ENCODE measurements around the gene PRKN.
"Not testable (repeated sequence)": the region's sequence is repeated elsewhere in the genome, so short reads cannot be mapped to it uniquely, and the experiment has no call there.

The PRKN gene

DNA sequence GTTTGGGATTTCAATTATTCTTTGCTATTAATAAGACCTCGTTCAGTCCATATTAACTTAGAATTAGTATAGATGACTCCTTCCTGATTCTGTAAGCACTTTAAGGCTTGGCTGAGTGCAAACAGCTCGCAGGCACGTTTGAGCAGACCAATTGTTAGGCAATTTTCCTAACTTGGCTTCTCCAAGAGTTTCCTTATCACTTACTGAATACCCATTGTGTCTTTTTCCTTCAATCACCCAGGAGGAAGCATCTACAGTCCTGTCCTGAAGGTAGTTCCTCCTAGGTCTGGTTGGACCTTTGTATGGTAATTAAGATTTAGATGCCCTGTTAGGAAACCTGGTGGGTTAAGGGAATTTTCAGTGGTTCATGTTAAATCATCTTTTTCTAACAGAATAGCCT is 1414.1 kb downstream of the PRKN start:
- DNase-seq = not testable (repeated sequence)

DNA sequence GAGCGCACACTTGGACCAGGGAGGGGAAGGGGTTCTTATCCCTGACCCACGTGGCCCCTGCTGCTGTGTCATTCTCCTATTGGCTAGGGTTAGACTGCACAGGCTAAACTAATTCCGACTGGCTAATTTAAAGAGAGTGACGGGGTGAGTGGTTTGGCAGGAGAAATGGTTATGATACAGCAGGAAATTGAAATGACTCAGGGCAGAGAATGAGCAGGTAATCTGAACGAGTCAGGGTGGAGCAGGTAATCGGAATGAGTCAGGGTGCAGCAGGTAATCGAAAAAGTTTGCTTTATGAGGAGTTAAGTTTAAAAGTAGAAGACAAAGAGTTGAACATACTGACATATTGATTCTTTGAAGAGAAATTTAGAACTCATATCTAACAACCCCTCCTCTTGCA is 1417.8 kb downstream of the PRKN start:
- not testable (repeated sequence) for DNase-seq

- no peak for DNase-seq
These were observed 1419.4 kb downstream of the PRKN start for GRCh38 chr6:161308075-161308655.

DNA sequence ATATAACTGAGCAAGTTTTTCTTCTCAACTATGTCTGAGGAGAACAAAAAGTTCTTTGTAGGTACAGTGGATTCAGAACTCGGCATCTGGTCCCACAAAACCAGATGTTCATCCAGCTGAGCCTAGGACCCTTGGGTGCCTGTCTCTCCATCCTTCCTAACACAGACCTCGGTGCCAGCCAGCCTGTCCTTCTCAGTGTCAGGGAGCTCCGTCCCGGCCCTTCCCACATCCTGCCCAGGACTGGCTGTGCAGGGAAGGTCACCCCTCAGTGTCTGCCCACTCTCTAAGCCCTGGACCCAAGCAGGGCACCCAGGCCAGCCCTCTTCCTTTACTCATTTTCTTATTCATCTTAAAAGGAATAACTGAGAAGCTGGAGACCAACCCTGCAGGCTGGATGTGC is 1421.7 kb downstream of the PRKN start:
- DNase-seq = no peak

DNA sequence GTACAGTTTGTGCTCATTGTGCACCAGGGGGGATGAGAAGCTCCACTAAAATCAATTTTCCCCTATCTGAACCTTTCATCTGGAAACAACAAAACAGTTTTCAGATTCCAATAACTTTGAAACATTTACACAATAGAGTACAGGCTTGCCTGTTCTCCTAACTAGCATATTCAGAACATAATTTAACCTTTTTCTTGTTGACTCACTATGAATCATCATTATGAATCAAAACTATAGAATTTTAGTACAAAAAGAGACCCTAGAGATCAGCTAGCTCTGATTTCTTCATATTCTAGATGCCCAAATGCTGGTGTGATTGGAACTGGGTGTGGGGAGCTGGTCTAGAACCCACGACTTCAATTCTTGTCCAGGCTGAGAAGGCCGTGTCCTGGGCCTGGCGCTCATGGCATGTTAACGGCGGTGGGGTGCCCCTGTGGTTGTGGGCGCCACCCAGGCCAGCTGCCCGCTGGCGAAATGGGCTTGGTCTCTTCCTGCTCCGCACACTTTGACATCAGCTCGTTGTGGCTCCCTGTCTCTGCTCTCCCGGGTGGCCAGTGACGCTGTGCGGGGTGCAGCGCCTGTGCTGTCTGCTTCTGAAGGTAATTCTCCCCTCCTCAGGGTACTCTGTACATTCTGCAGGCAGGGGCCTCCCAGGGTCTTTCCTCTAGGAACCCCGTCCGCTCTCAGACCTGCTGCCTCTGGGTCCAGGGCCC is 1423.8 kb downstream of the PRKN start:
- no peak for DNase-seq

GRCh38 chr6:161302949-161303348 is 1424.6 kb downstream of the PRKN start:
- no peak for DNase-seq

GRCh38 chr6:161301338-161301737 is 1426.2 kb downstream of the PRKN start:
- DNase-seq = no peak

DNA sequence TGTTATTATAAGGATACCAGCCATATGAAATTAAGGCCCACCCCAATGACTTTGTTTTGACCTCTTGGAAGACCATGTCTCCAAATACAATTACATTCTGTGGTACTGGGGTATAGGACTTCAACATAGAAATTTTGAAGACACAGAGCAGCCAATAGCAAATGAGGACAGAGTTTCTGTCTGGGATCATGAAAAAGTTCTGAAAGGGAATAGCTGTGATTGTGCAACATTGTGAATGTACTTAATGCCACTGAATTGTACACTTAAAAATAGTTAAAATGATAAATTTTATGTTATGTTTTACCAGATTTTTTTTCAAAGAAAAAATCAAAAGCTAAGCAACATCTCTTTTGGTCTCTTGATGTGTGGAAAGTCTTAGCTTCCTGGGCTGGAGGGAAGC is 1426.7 kb downstream of the PRKN start:
- no peak for DNase-seq

- DNase-seq = no peak
These were observed 1427.8 kb downstream of the PRKN start for GRCh38 chr6:161299726-161300125.

Data from RPMI8226 (cell line).